Natural killer cell (primary cell): ENCODE results near the gene PDZD8. TPM values are rescaled to one million over a fixed set of nuclear protein-coding genes. Genes with fewer than 3 reads are reported as not detected.

Experiments used
- ATAC-seq, 3 donors: fragments of 150-1000 bp in 2 of 3; fragments of 200-7000 bp in 1 of 3; cut with Tn5 transposase; 1 replicate in 1 of 3; 2 replicates in 2 of 3; pipeline ENCODE4 v1.10.0; 2021; ENCODE audit warnings: mild to moderate bottlenecking in 2 of 3, moderate library complexity in 2 of 3
- DNase-seq, 2 donors: peaks; one replicate each; pipeline versions ENCODE4 v3.0.0 to v3.0.0-alpha.2; 2013 to 2021; ENCODE audit warnings: mixed read lengths in 1 of 2
- H3K27ac ChIP-seq: one replicate; pipeline ENCODE4 v1.5.1; 2013; ENCODE audit warnings: mild to moderate bottlenecking, low read length
- H3K27me3 ChIP-seq: one replicate; pipeline ENCODE4 v1.6.1; 2013; ENCODE audit warnings: low read length; ENCODE audit not compliant: control insufficient read depth, insufficient read depth
- H3K36me3 ChIP-seq: one replicate; pipeline ENCODE4 v1.6.1; 2013; ENCODE audit warnings: low read length; ENCODE audit not compliant: control insufficient read depth, insufficient read depth
- H3K4me1 ChIP-seq: one replicate; pipeline ENCODE4 v1.6.1; 2013; ENCODE audit warnings: low read length; ENCODE audit not compliant: control insufficient read depth, insufficient read depth
- H3K4me3 ChIP-seq: one replicate; pipeline ENCODE4 v1.5.1; 2013; ENCODE audit warnings: low read length
- H3K9me3 ChIP-seq: one replicate; pipeline ENCODE4 v1.6.1; 2013; ENCODE audit warnings: low read length; ENCODE audit not compliant: control insufficient read depth, insufficient read depth
- H3K27ac Mint-ChIP-seq, 2 donors: one replicate each; pipeline ENCODE4 v1.8.0; 2022; ENCODE audit warnings: mild to moderate bottlenecking in 2 of 2, mixed read lengths in 2 of 2, moderate library complexity in 1 of 2
- H3K27me3 Mint-ChIP-seq, 2 donors: one replicate each; pipeline ENCODE4 v1.8.0; 2022; ENCODE audit warnings: low read depth in 2 of 2, mixed read lengths in 2 of 2
- H3K36me3 Mint-ChIP-seq: one replicate; pipeline ENCODE4 v1.8.0; 2022; ENCODE audit warnings: mixed read lengths
- H3K4me1 Mint-ChIP-seq, 2 donors: one replicate each; pipeline ENCODE4 v1.8.0; 2022; ENCODE audit warnings: mixed read lengths in 2 of 2
- H3K4me3 Mint-ChIP-seq: one replicate; pipeline ENCODE4 v1.8.0; 2022; ENCODE audit warnings: mild to moderate bottlenecking, moderate library complexity, mixed read lengths
- H3K9me3 Mint-ChIP-seq, 2 donors: one replicate each; pipeline ENCODE4 v1.8.0; 2022; ENCODE audit warnings: mixed read lengths in 2 of 2
- CTCF ChIP-seq: fragments of 200-600 bp; IDR thresholded peaks from one replicate; pipeline ENCODE4 v1.8.0; 2022; ENCODE audit warnings: antibody characterized with exemption
- WGBS: methylation state at CpG from one replicate; pipeline ENCODE4 v1.1.7; 2013; ENCODE audit warnings: missing lambda C conversion rate; ENCODE audit not compliant: insufficient coverage; 5-methylcytosine and 5-hydroxymethylcytosine counted together
- intact Hi-C: fragments of 100-400 bp; cut with micrococcal nuclease; formaldehyde crosslinking; loops from one replicate; pipeline ENCODE4 v1.14.2; 2022
- total RNA-seq, 4 donors: library from RNA; stranded (reverse); fragments of 120-200 nt in 1 of 4; gene quantifications; one replicate each; pipeline versions ENCODE4 v1.2.3 to v1.2.4, GENCODE V29; 2013 to 2022

The PDZD8 gene
- total RNA-seq, 3 donors from 2014 or later (not counting 1 experiment from before 2014, with no cell fraction given), result 44.5 to 64.3 (median 51.8) TPM

DNA sequence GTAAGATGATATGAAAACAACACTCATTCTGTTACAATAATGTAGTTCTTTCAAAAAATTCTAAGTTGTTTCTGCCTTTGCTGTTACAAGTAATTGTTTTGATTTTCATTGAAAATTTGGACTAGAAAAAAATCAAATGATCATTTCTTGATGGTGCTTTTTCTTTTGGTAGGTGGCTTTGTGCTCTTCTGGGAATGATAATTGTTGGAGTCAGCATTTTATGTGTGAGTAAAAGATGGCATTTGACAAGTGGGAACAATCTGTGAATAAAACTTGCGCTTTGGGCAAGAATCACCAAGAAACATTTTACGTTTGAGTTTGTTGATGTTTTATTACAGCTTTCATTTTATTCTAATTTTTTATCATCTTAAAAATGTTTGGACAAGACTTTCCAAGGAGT is 108.4 kb downstream of the PDZD8 start:
- intact Hi-C loops, result no loop called here
- Histone ChIP-seq H3K4me1 (no peaks in the 10 kb centered on the region), H3K4me3 (no peak overlapping the region), H3K9me3 (no peaks in the 10 kb centered on the region), H3K27ac (no peak overlapping the region), H3K36me3 (no peaks in the 10 kb centered on the region), H3K27me3 (no peaks in the 10 kb centered on the region)
- Mint-ChIP-seq H3K27me3 (no peaks in the 10 kb centered on the region), H3K27ac (no peak overlapping the region), H3K36me3 (no peaks in the 10 kb centered on the region), H3K4me1 (no peaks in the 10 kb centered on the region), H3K9me3 (no peaks in the 10 kb centered on the region), H3K4me3 (no peak overlapping the region)
- no peak for TF ChIP-seq CTCF
- WGBS, result no CpG with 5 or more reads among the region's 2 CpGs
- ATAC-seq (no peak), DNase-seq (no peak)

- intact Hi-C loops, result no loop called here
- Mint-ChIP-seq H3K9me3 (no peaks in the 10 kb centered on the region), H3K27ac (no peak overlapping the region), H3K4me3 (no peak overlapping the region), H3K36me3 (no peaks in the 10 kb centered on the region), H3K27me3 (no peaks in the 10 kb centered on the region), H3K4me1 (no peaks in the 10 kb centered on the region)
- Histone ChIP-seq H3K36me3 (no peaks in the 10 kb centered on the region), H3K9me3 (no peaks in the 10 kb centered on the region), H3K4me1 (no peaks in the 10 kb centered on the region), H3K27ac (no peak overlapping the region), H3K4me3 (no peak overlapping the region), H3K27me3 (no peaks in the 10 kb centered on the region)
- DNase-seq, result no peak
- ATAC-seq, result no peak
- no peak for TF ChIP-seq CTCF
- 90% methylated on average over 8 of the region's 9 CpGs for WGBS
These were observed 108.8 kb downstream of the PDZD8 start for GRCh38 chr10:117266400-117266799.

GRCh38 chr10:117264782-117265181 is 110.5 kb downstream of the PDZD8 start:
- Histone ChIP-seq H3K27me3 (no peaks in the 10 kb centered on the region), H3K36me3 (no peaks in the 10 kb centered on the region), H3K4me3 (no peak overlapping the region), H3K4me1 (no peaks in the 10 kb centered on the region), H3K27ac (no peak overlapping the region), H3K9me3 (no peaks in the 10 kb centered on the region)
- intact Hi-C loops, result no loop called here
- DNase-seq, result no peak
- H3K4me1 Mint-ChIP-seq, result peaks cover 6 to 8% of the 10 kb centered on the region in 2 donors
- no peak for ATAC-seq
- no peaks in the 10 kb centered on the region for H3K9me3 Mint-ChIP-seq
- H3K27ac Mint-ChIP-seq, result no peak overlapping the region
- 69% methylated on average over 6 of the region's 7 CpGs for WGBS
- TF ChIP-seq CTCF, result no peak
- no peaks in the 10 kb centered on the region for H3K36me3 Mint-ChIP-seq
- peaks cover 5 to 8% of the 10 kb centered on the region in 2 donors for H3K27me3 Mint-ChIP-seq
- H3K4me3 Mint-ChIP-seq, result no peak overlapping the region

- no peak overlapping the region for H3K27ac Mint-ChIP-seq
- H3K9me3 Mint-ChIP-seq, result no peaks in the 10 kb centered on the region
- H3K27me3 Mint-ChIP-seq, result peaks cover 12 to 21% of the 10 kb centered on the region in 2 donors
- H3K36me3 Mint-ChIP-seq, result no peaks in the 10 kb centered on the region
- Histone ChIP-seq H3K36me3 (no peaks in the 10 kb centered on the region), H3K4me1 (no peaks in the 10 kb centered on the region), H3K9me3 (no peaks in the 10 kb centered on the region), H3K27ac (no peak overlapping the region), H3K27me3 (no peaks in the 10 kb centered on the region), H3K4me3 (no peak overlapping the region)
- no peak for ATAC-seq
- intact Hi-C loops, result no loop called here
- H3K4me3 Mint-ChIP-seq, result no peak overlapping the region
- peaks cover 6 to 15% of the 10 kb centered on the region in 2 donors for H3K4me1 Mint-ChIP-seq
- 68% methylated on average over 7 of the region's 7 CpGs for WGBS
- no peak for DNase-seq
- TF ChIP-seq CTCF, result no peak
These were observed 112.3 kb downstream of the PDZD8 start for GRCh38 chr10:117262903-117263293.
